Tibial nerve (tissue), 4 donors: ENCODE data around the gene THBS2.

Source experiments
- EP300 ChIP-seq, 2 donors: sonication (generic); formaldehyde crosslinking; IDR thresholded peaks; one replicate each; pipeline ENCODE4 v1.6.1; 2017; ENCODE audit warnings: antibody characterized with exemption in 2 of 2, mild to moderate bottlenecking in 1 of 2
- POLR2A ChIP-seq, 2 donors: fragments of 450-650 bp; IDR thresholded peaks; one replicate each; pipeline ENCODE4 v1.6.1; 2017; ENCODE audit warnings: antibody characterized with exemption in 2 of 2, mild to moderate bottlenecking in 2 of 2, moderate library complexity in 2 of 2
- TF ChIP-seq, protein P1 (sequence below), 5 experiments: fragments of 200-600 bp in 3 of 5; fragments of 450-650 bp in 2 of 5; sonication (generic) in 3 of 5; IDR thresholded peaks; one replicate each; pipeline ENCODE4 v1.5.1; 2016 to 2019; ENCODE audit warnings: antibody characterized with exemption in 5 of 5, mild to moderate bottlenecking in 3 of 5, moderate library complexity in 2 of 5

DNA sequence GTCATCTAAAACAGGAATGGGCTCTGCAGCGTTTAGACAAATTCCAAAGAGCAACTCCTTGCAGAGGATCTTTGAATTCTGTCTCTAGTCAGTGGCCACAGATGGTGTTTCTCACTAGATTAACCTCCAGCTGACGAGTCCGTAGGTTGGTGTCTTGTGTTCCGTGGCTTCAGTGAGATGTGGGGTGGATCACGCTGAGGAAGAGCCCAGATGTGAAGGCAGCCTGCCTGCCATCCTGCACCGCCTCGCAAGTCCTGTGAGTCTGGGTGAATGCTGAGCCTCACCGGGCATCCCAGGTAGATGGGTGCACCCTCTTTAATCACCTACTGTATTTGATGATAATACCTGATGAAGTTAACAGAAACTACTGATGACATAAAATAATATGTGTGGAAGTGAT, 70.4 kb downstream of the THBS2 start:
- TF ChIP-seq, protein P1, sequence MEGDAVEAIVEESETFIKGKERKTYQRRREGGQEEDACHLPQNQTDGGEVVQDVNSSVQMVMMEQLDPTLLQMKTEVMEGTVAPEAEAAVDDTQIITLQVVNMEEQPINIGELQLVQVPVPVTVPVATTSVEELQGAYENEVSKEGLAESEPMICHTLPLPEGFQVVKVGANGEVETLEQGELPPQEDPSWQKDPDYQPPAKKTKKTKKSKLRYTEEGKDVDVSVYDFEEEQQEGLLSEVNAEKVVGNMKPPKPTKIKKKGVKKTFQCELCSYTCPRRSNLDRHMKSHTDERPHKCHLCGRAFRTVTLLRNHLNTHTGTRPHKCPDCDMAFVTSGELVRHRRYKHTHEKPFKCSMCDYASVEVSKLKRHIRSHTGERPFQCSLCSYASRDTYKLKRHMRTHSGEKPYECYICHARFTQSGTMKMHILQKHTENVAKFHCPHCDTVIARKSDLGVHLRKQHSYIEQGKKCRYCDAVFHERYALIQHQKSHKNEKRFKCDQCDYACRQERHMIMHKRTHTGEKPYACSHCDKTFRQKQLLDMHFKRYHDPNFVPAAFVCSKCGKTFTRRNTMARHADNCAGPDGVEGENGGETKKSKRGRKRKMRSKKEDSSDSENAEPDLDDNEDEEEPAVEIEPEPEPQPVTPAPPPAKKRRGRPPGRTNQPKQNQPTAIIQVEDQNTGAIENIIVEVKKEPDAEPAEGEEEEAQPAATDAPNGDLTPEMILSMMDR (IDR thresholded peaks at IDR 0.05): no peak
- TF ChIP-seq EP300 (IDR thresholded peaks at IDR 0.05): no peak
- no peak for TF ChIP-seq POLR2A (IDR thresholded peaks at IDR 0.05)
